Skin of body (tissue), 2 donors: ENCODE data around the gene FGFBP3. TPM values are rescaled to one million over a fixed set of nuclear protein-coding genes. Genes with fewer than 3 reads are reported as not detected.
"Not testable (repeated sequence)": the region's sequence is repeated elsewhere in the genome, so short reads cannot be mapped to it uniquely, and the experiment has no call there.

Experiments used
- DNase-seq: peaks from one replicate; lab custom pipeline; 2025; lab: John Stamatoyannopoulos, UW
- total RNA-seq: library from RNA; depleted of rRNA; stranded (reverse); fragments of >200 nt; gene quantifications from one replicate; pipeline ENCODE4 v1.2.3, GENCODE V29; 2014

Gene FGFBP3
- total RNA-seq, 1 donor from 2014 or later = 1.2 TPM

GRCh38 chr10:91901784-91902677 is 7.3 kb downstream of the FGFBP3 start:
- no peak for DNase-seq

- no peak for DNase-seq
Observed at GRCh38 chr10:91897421-91897820, 11.9 kb downstream of the FGFBP3 start.

- no peak for DNase-seq
Observed at GRCh38 chr10:91896212-91896756, 13.0 kb downstream of the FGFBP3 start.

GRCh38 chr10:91894261-91894685 is 15.0 kb downstream of the FGFBP3 start:
- DNase-seq = not testable (repeated sequence)

- DNase-seq = no peak
Observed at GRCh38 chr10:91893051-91893450, 16.2 kb downstream of the FGFBP3 start.

- no peak for DNase-seq
Observed at GRCh38 chr10:91891125-91892001, 17.9 kb downstream of the FGFBP3 start.

DNA sequence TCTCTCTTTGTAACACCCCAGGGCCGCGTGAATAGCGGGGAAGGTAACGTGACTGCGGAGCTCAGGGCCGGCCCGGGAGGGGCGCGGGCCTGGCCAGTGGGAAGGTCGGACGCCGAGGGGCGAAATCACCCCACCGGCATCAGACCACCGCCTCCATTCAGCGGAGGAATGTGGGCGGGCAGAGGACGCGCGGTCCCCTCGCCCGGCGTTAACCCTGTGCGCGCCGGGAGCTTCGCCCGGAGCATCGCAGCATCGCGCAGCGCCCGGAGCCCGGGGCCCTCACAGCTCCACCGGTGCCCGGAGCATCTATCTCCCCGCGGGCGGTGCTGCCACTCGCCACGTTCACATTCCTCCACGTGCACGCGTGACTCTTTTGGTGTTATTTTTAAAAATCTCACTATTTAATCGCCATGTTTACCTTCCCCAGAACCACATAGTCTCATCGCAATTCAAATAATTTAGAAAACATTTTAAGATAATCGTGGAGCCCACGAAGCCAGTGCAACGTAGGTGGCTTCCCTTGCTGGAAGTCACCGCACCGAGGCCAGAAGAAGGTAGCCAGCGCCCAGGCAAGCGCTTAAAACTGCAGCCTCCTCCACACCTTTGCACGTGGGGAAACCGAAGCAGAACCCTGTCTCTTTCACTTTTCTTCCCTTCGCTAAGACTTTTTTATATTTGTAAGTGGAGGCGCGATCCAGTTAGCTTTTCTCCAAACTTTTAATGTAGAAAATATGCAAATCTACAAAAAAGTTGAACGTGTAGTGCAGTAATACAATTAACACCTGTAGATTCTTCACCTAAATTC is 21.8 kb downstream of the FGFBP3 start:
- DNase-seq = no peak

DNA sequence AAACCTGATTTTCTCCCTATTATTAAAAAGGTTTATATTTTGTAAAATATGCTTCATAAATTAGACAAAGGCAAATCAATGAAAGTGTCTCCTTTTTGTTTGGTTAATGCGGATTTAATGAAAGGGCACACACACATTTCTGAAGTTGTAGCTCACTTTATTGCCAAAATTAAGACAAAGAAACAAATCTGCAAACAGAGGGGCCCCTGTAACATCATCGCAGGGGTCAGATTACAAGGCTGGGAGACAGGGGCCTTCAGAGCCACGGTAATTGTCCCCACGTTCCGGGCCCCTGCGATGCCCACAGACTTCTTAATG is 22.4 kb downstream of the FGFBP3 start:
- no peak for DNase-seq

- no peak for DNase-seq
Observed at GRCh38 chr10:91885362-91886079, 23.8 kb downstream of the FGFBP3 start.

- no peak for DNase-seq
Observed at GRCh38 chr10:91884536-91884935, 24.8 kb downstream of the FGFBP3 start.

GRCh38 chr10:91883549-91884444 is 25.5 kb downstream of the FGFBP3 start:
- peak; percentile 53 for DNase-seq

GRCh38 chr10:91880310-91880709 is 29.0 kb downstream of the FGFBP3 start:
- no peak for DNase-seq

GRCh38 chr10:91879515-91880170 is 29.6 kb downstream of the FGFBP3 start:
- DNase-seq = no peak

DNA sequence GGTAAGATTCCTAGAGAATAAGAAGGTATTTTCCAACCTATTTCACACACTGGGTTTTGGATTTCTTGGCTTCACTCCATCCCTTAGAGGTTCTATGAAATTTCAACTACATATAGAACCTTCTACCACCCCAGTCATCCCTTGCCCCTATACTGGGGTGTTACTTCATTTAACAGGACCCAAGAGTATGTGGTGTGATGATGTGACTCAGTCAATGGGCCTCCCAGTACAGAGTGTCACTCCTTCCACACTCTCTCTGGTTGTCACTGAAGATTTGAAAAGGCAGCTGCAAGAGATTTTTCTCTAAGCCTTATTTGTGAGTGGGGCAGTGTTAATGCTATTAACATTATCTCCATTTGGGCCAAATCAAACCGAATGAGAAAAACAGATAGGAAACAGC is 33.5 kb downstream of the FGFBP3 start:
- DNase-seq = no peak

DNA sequence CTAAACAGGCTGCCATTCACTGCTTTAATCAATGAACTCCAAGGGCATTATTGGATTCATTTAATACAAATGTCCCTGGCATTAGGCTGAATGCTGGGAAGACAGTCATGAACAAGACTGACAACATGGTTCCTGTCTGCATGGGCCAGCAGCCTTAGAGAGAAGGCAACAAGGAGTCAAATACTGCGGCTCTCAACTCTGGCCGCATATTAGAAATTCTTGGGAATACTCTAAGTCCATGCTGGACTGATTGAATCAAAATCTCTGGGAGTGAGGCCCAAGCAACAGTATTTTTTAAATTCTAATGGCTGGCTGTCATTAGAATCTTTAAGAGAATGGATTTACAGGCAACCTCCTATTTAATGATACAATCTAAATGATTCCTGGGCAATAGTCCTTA is 34.1 kb downstream of the FGFBP3 start:
- no peak for DNase-seq

DNA sequence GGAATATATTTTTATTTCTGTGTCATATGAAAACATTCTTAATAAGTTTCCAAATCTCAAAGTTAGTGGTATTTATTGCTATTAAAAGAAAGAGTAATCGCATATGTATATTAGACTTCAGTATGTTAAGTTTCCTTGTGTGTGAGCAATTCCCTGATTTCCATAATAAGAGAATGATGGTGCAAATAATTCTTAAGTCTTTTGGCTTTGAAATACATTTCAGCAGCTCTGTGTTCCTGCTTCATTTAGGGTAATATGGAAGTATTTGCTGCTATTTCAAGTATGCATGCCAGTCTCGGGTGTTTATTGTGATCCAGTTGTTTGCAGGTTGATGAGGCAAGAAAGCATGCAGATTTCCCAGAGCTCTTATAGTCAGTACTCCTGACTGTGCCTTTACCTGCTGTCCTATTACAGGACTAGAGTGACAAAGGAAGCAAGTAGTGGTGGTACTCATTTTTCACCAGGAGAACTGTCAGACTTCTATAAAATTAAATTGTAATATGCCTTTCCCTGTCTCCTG is 43.7 kb downstream of the FGFBP3 start:
- DNase-seq = no peak

- DNase-seq = peak; percentile 12
Observed at GRCh38 chr10:91864744-91865143, 44.5 kb downstream of the FGFBP3 start.

GRCh38 chr10:91864099-91864498 is 45.2 kb downstream of the FGFBP3 start:
- DNase-seq = peak; percentile 47

DNA sequence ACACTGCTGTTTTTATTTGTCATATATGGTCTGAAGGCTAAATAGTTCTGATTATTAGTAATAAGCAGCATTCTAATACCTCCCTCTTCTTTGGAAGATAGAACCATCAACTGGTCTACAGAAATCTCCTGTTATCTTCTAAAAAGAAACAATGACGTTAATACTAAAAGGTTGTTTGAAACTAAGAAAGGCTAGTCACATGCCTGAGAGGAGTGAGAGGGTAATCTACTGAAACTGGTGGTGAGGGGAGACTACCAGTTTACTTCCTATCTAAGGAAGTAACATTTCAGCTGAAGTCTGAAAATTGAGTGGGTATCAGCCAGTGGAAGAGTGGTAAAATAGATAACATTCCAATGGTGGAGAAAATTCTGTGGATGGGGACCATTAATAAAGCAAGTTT is 48.4 kb downstream of the FGFBP3 start:
- no peak for DNase-seq
